Neuronal stem cell (in vitro differentiated cells): Measurements from ENCODE around the gene NRAP.
"Not testable (repeated sequence)": the region's sequence is repeated elsewhere in the genome, so short reads cannot be mapped to it uniquely, and the experiment has no call there.

Experiments
- DNase-seq: peaks from one replicate; pipeline ENCODE4 v3.0.0-alpha.2; 2013; ENCODE audit warnings: low spot score
- H2AFZ ChIP-seq: one replicate; pipeline ENCODE4 v1.6.1; 2013; ENCODE audit warnings: mild to moderate bottlenecking, low read length, inconsistent platforms
- H2AK5ac ChIP-seq: 2 replicates; pipeline ENCODE4 v1.6.1; 2013; ENCODE audit warnings: low read depth, mild to moderate bottlenecking, inconsistent platforms, low read length, moderate library complexity, mixed read lengths
- H2BK120ac ChIP-seq: 2 replicates; pipeline ENCODE4 v1.6.1; 2013; ENCODE audit warnings: low read depth, mild to moderate bottlenecking, inconsistent platforms, low read length, moderate library complexity, mixed read lengths
- H2BK12ac ChIP-seq: one replicate; pipeline ENCODE4 v1.6.1; 2013; ENCODE audit warnings: low read length, inconsistent platforms
- H2BK15ac ChIP-seq: 2 replicates; pipeline ENCODE4 v1.6.1; 2013; ENCODE audit warnings: mild to moderate bottlenecking, low read length, inconsistent platforms, mixed read lengths
- H2BK5ac ChIP-seq: one replicate; pipeline ENCODE4 v1.6.1; 2013; ENCODE audit warnings: inconsistent platforms, mild to moderate bottlenecking, low read length, moderate library complexity
- H3K14ac ChIP-seq: one replicate; pipeline ENCODE4 v1.6.1; 2013; ENCODE audit warnings: low read length, inconsistent platforms
- H3K18ac ChIP-seq: 2 replicates; pipeline ENCODE4 v1.6.1; 2013; ENCODE audit warnings: low read length, inconsistent platforms
- H3K23ac ChIP-seq: 2 replicates; pipeline ENCODE4 v1.6.1; 2013; ENCODE audit warnings: low read depth, mild to moderate bottlenecking, mixed read lengths, low read length, inconsistent platforms; ENCODE audit not compliant: poor library complexity
- H3K27ac ChIP-seq: replicated peaks from 3 replicates; pipeline ENCODE4 v1.5.1; 2013; ENCODE audit warnings: low read length, inconsistent platforms
- H3K27me3 ChIP-seq, 3 experiments: 2 replicates each; pipeline ENCODE4 v1.6.1; 2013; ENCODE audit warnings: low read length in 3 of 3, mild to moderate bottlenecking in 2 of 3, inconsistent platforms in 1 of 3, low read depth in 1 of 3, mixed read lengths in 1 of 3, moderate library complexity in 1 of 3; ENCODE audit not compliant: control insufficient read depth in 3 of 3, insufficient read depth in 3 of 3
- H3K36me3 ChIP-seq, 2 donors: replicated peaks in 1 of 2; 2 replicates each; pipeline ENCODE4 v1.6.1; 2013; ENCODE audit warnings: low read length in 2 of 2; ENCODE audit not compliant: control insufficient read depth in 2 of 2, insufficient read depth in 2 of 2
- H3K4ac ChIP-seq: 2 replicates; pipeline ENCODE4 v1.6.1; 2013; ENCODE audit warnings: inconsistent platforms, mild to moderate bottlenecking, low read length, moderate library complexity
- H3K4me1 ChIP-seq, 2 donors: 1 replicate in 1 of 2; 2 replicates in 1 of 2; pipeline ENCODE4 v1.6.1; 2013; ENCODE audit warnings: low read length in 2 of 2, low read depth in 1 of 2; ENCODE audit not compliant: control insufficient read depth in 2 of 2, insufficient read depth in 1 of 2
- H3K4me2 ChIP-seq: one replicate; pipeline ENCODE4 v1.6.1; 2013; ENCODE audit warnings: mild to moderate bottlenecking, low read length, inconsistent platforms; ENCODE audit not compliant: insufficient read depth, poor library complexity, severe bottlenecking
- H3K4me3 ChIP-seq, 2 donors: 2 replicates each; pipeline ENCODE4 v1.5.1; 2013; ENCODE audit warnings: low read length in 2 of 2, mild to moderate bottlenecking in 2 of 2, inconsistent platforms in 1 of 2, moderate library complexity in 1 of 2
- H3K79me1 ChIP-seq: one replicate; pipeline ENCODE4 v1.6.1; 2013; ENCODE audit warnings: low read depth, mild to moderate bottlenecking, inconsistent platforms, low read length, moderate library complexity
- H3K9ac ChIP-seq: one replicate; pipeline ENCODE4 v1.6.1; 2013; ENCODE audit warnings: mild to moderate bottlenecking, low read depth, low read length, inconsistent platforms; ENCODE audit not compliant: poor library complexity
- H3K9me3 ChIP-seq, 2 donors: replicated peaks in 1 of 2; 2 replicates each; pipeline versions ENCODE3 to v1.6.1; 2013; ENCODE audit warnings: low read length in 2 of 2, mild to moderate bottlenecking in 2 of 2, inconsistent platforms in 1 of 2, low read depth in 1 of 2, mixed read lengths in 1 of 2, moderate library complexity in 1 of 2; ENCODE audit not compliant: control insufficient read depth in 2 of 2, insufficient read depth in 1 of 2
- H4K8ac ChIP-seq: one replicate; pipeline ENCODE4 v1.6.1; 2013; ENCODE audit warnings: low read depth, mild to moderate bottlenecking, inconsistent platforms, low read length, moderate library complexity
- H4K91ac ChIP-seq: one replicate; pipeline ENCODE4 v1.6.1; 2013; ENCODE audit warnings: low read length, low read depth, mild to moderate bottlenecking, inconsistent platforms; ENCODE audit not compliant: poor library complexity
- WGBS, 2 donors: extraction: QIAGEN DNeasy Blood & Tissue Kit; methylation state at CpG; one replicate each; pipeline ENCODE4 v1.1.7; 2013; ENCODE audit warnings: missing lambda C conversion rate in 2 of 2, mixed read lengths in 1 of 2; ENCODE audit not compliant: insufficient read length in 2 of 2, insufficient replicate concordance in 1 of 2; ENCODE audit errors: extremely low coverage in 2 of 2; 5-methylcytosine and 5-hydroxymethylcytosine counted together

The NRAP gene

GRCh38 chr10:113652456-113652855, 11.4 kb downstream of the NRAP start:
- not testable (repeated sequence) for H3K4ac ChIP-seq, H3K14ac ChIP-seq, H2BK15ac ChIP-seq, H3K23ac ChIP-seq, H3K27me3 ChIP-seq, H3K4me2 ChIP-seq, DNase-seq, H3K79me1 ChIP-seq, H4K91ac ChIP-seq, H3K27ac ChIP-seq, H4K8ac ChIP-seq, H2AK5ac ChIP-seq, H2BK12ac ChIP-seq, H3K9me3 ChIP-seq, H3K36me3 ChIP-seq, H3K4me3 ChIP-seq, H2BK120ac ChIP-seq, H3K9ac ChIP-seq, H3K18ac ChIP-seq, H3K4me1 ChIP-seq, H2BK5ac ChIP-seq, H2AFZ ChIP-seq
- no CpG with 5 or more reads among the region's 3 CpGs for WGBS, 2 donors

DNA sequence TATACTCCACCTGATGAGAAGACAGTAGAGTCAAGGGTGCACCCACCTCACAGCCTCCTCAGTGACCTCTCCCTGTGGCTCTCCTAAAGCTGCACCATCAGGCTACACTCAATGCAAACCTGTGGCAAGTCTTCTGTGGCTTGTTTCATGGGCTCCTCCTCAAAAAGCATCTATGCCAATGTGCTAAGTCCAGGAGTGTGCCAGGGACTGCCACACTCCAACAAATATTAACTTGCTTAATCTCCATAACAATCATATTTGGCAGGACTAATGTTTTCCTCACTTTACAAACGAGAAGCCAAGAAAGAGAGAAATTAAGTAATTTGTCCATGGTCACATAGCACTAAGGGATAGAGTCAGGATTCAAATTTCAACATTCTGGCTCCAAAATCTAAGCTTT, 11.9 kb downstream of the NRAP start:
- no peak overlapping the region for H4K91ac ChIP-seq
- H3K4me1 ChIP-seq, result no peaks in the 10 kb centered on the region
- WGBS, 2 donors, result no CpG with 5 or more reads among the region's 1 CpG

GRCh38 chr10:113651021-113651420, 12.8 kb downstream of the NRAP start:
- Histone ChIP-seq H3K14ac (no peak overlapping the region), H3K27me3 (no peaks in the 10 kb centered on the region), H3K36me3 (no peaks in the 10 kb centered on the region), H3K4me2 (no peak overlapping the region), H4K91ac (no peak overlapping the region), H2BK15ac (no peak overlapping the region), H2AFZ (no peak overlapping the region), H2BK5ac (no peak overlapping the region), H4K8ac (no peak overlapping the region), H2BK120ac (no peak overlapping the region), H3K4me3 (no peak overlapping the region), H3K79me1 (no peaks in the 10 kb centered on the region), H3K4me1 (peaks cover 0 to 1% of the 10 kb centered on the region in 2 donors), H3K23ac (no peak overlapping the region), H3K18ac (no peak overlapping the region), H3K9ac (no peak overlapping the region), H3K27ac (no peak overlapping the region), H2BK12ac (no peak overlapping the region), H3K4ac (no peak overlapping the region), H2AK5ac (no peak overlapping the region), H3K9me3 (no peaks in the 10 kb centered on the region)
- no peak for DNase-seq
- WGBS, 2 donors, result no CpG with 5 or more reads among the region's 2 CpGs

More for the DNA sequence above, 11.9 kb downstream of the NRAP start:
- H3K9me3 ChIP-seq, result no peaks in the 10 kb centered on the region
- H3K4ac ChIP-seq, result no peak overlapping the region
- no peak overlapping the region for H3K4me2 ChIP-seq
- no peak overlapping the region for H3K18ac ChIP-seq
- no peaks in the 10 kb centered on the region for H3K27me3 ChIP-seq
- no peak overlapping the region for H2BK15ac ChIP-seq
- no peak overlapping the region for H3K4me3 ChIP-seq
- no peak for DNase-seq
- H3K14ac ChIP-seq, result no peak overlapping the region
- H2BK12ac ChIP-seq, result peak overlapping the region; percentile 12
- no peak overlapping the region for H3K9ac ChIP-seq
- H3K36me3 ChIP-seq, result no peaks in the 10 kb centered on the region
- H3K27ac ChIP-seq, result no peak overlapping the region
- no peak overlapping the region for H2AFZ ChIP-seq
- no peak overlapping the region for H4K8ac ChIP-seq
- no peaks in the 10 kb centered on the region for H3K79me1 ChIP-seq
- no peak overlapping the region for H2BK120ac ChIP-seq
- no peak overlapping the region for H2BK5ac ChIP-seq
- H2AK5ac ChIP-seq, result no peak overlapping the region
- no peak overlapping the region for H3K23ac ChIP-seq

DNA sequence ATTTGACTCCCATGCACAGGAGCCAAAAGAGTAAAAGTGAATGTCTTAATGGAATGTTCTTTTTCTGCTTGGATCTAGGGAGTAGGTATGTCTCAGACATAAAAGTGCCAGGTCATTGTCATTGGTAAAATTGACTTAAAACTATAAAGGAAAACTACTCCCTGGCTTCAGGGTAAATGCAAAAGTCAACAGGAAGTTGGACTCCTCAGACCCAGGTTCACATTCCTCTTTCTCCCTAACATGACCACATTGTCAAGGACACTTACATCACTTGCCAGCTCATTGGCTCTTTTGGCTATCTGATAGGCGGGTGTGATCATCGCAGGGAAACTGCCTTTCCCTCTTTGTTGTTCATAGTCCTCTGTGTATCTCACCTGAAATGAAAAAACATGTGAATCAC, 13.7 kb downstream of the NRAP start:
- Histone ChIP-seq H2AK5ac (no peak overlapping the region), H3K9ac (no peak overlapping the region), H3K14ac (no peak overlapping the region), H3K4me3 (no peak overlapping the region), H4K8ac (no peak overlapping the region), H4K91ac (no peak overlapping the region), H3K9me3 (no peaks in the 10 kb centered on the region), H3K18ac (no peak overlapping the region), H2BK12ac (no peak overlapping the region), H3K4me2 (no peak overlapping the region), H3K27ac (no peak overlapping the region), H2BK120ac (no peak overlapping the region), H3K79me1 (no peaks in the 10 kb centered on the region), H3K4me1 (peaks cover 0 to 2% of the 10 kb centered on the region in 2 donors), H2AFZ (no peak overlapping the region), H3K36me3 (no peaks in the 10 kb centered on the region), H2BK15ac (no peak overlapping the region), H3K4ac (no peak overlapping the region), H2BK5ac (no peak overlapping the region), H3K27me3 (no peaks in the 10 kb centered on the region), H3K23ac (no peak overlapping the region)
- no CpG with 5 or more reads among the region's 2 CpGs for WGBS, 2 donors
- DNase-seq, result no peak
